ENCODE results near the gene GNG12. TPM values are rescaled to one million over a fixed set of nuclear protein-coding genes. Genes with fewer than 3 reads are reported as not detected.

The GNG12 gene
- total and polyA plus RNA-seq, 2 donors (not counting 3 experiments of a cell fraction or from before 2014, with no cell fraction given), result 107 to 152 TPM

- dilution Hi-C loops (cut with MboI; ENCODE audit: extremely low pct_ligation_motif_present, low sequenced_read_pairs), result no loop called here
These were observed 117.4 kb downstream of the GNG12 start for GRCh38 chr1:67715819-67716218.

More at GRCh38 chr1:67715819-67716218, 117.4 kb downstream of the GNG12 start:
- Histone ChIP-seq H2AFZ (ENCODE audit: low read depth, low read length) (no peak overlapping the region), H3K9ac (replicated peaks; ENCODE audit: extremely low read depth, insufficient read depth, low read length) (no peak overlapping the region), H3K79me2 (ENCODE audit: control insufficient read depth, insufficient read depth, low read length) (peaks cover 11% of the 10 kb centered on the region), H4K20me1 (replicated peaks; ENCODE audit: control insufficient read depth, extremely low read depth, insufficient read depth, low read length) (no peaks in the 10 kb centered on the region), H3K9me3 (replicated peaks; ENCODE audit: control insufficient read depth, insufficient read depth, low read length) (no peaks in the 10 kb centered on the region), H3K36me3 (ENCODE audit: control insufficient read depth in 2 of 2, extremely low read depth in 1 of 2, insufficient read depth in 2 of 2, low read length in 2 of 2) (no peaks in the 10 kb centered on the region), H3K4me3 (replicated peaks in 1 of 3; ENCODE audit: insufficient read depth in 1 of 3, low read depth in 1 of 3, low read length in 3 of 3) (no peak overlapping the region), H3K27me3 (ENCODE audit: control insufficient read depth in 2 of 2, insufficient read depth in 2 of 2, low read length in 2 of 2) (no peaks in the 10 kb centered on the region), H3K4me1 (ENCODE audit: control insufficient read depth, extremely low read depth, insufficient read depth, low read length) (peaks cover 51% of the 10 kb centered on the region), H3K27ac (ENCODE audit: insufficient read depth, low read depth, low read length) (no peak overlapping the region), H3K9me1 (replicated peaks; ENCODE audit: control insufficient read depth, extremely low read depth, insufficient read depth, low read length) (no peaks in the 10 kb centered on the region), H3K4me2 (ENCODE audit: insufficient read depth, low read length) (no peak overlapping the region)
- TF ChIP-seq POLR2A (IDR thresholded peaks at IDR 0.05; ENCODE audit: low read depth, low read length) (no peak), FOS (IDR thresholded peaks at IDR 0.05; ENCODE audit: borderline replicate concordance, insufficient read depth, low read length) (no peak), CTCF (IDR thresholded peaks at IDR 0.05; ENCODE audit: extremely low read depth in 1 of 2, insufficient read depth in 1 of 2, low read depth in 1 of 2, low read length in 2 of 2) (no peak), GATA2 (IDR thresholded peaks at IDR 0.05; ENCODE audit: insufficient read depth, insufficient read length, low read depth, low read length) (no peak), MYC (IDR thresholded peaks at IDR 0.05; ENCODE audit: low read depth, low read length) (no peak), POLR2AphosphoS5 (IDR thresholded peaks at IDR 0.05; ENCODE audit: insufficient read depth, low read depth, low read length) (no peak), EZH2 (IDR thresholded peaks at IDR 0.05; ENCODE audit: borderline replicate concordance, low read depth, low read length, severe bottlenecking) (no peak), MAX (IDR thresholded peaks at IDR 0.05; ENCODE audit: insufficient read depth, insufficient read length) (no peak), JUN (IDR thresholded peaks at IDR 0.05; ENCODE audit: borderline replicate concordance, insufficient read depth, insufficient read length, low read depth) (no peak)
- CTCF ChIA-PET, result interaction anchor here (1.0 to 2.0 kb wide), 7 partner anchors 10 to 183 kb away, joined by 3 to 10 read pairs (median 4); no protein-coding TSS in a partner anchor
- no TSS peak for BruUV-seq (replicated peaks)
- intact Hi-C loops (cut with micrococcal nuclease), result no loop called here
- POLR2A ChIA-PET, result no interaction called here
- no peak for FAIRE-seq
- DNase-seq (ENCODE audit: low read depth, low spot score), result no peak
